SK-N-SH (cell line): ENCODE measurements around the gene MACROD2. TPM values are rescaled to one million over a fixed set of nuclear protein-coding genes. Genes with fewer than 3 reads are reported as not detected.

ENCODE experiments used
- CTCF ChIA-PET: fragments of 300-600, 350-600 bp; formaldehyde crosslinking; extraction: SDS; loops from one replicate; lab custom pipeline; 2021; lab: Yijun Ruan, JAX
- POLR2A ChIA-PET: fragments of 350-600 bp; sonication (Branson Sonifier 250); formaldehyde crosslinking; extraction: SDS; loops from one replicate; lab custom pipeline; 2020; ENCODE audit warnings: antibody characterized with exemption, inconsistent platforms; lab: Yijun Ruan, JAX
- DNase-seq: peaks from one replicate; pipeline ENCODE4 v3.0.0; 2012
- H2AFZ ChIP-seq: fragments of 200-600 bp; sonication (generic); 2 replicates; pipeline ENCODE4 v1.8.1; 2016; ENCODE audit warnings: antibody characterized with exemption, mild to moderate bottlenecking, low read depth
- H3F3A ChIP-seq: fragments of 200-600 bp; sonication (generic); replicated peaks from 2 replicates; pipeline ENCODE3; 2016; ENCODE audit warnings: antibody characterized with exemption, mild to moderate bottlenecking; ENCODE audit not compliant: insufficient read depth
- H3K27ac ChIP-seq, 2 experiments: fragments of 200-500 bp in 1 of 2; fragments of 200-600 bp in 1 of 2; sonication (Bioruptor generic) in 1 of 2; sonication (generic), shearing (Covaris generic) in 1 of 2; 2 replicates each; pipeline versions ENCODE4 v1.5.1 to v1.6.1; 2014 to 2016; ENCODE audit warnings: low read depth in 2 of 2, inconsistent platforms in 1 of 2, low read length in 1 of 2, mild to moderate bottlenecking in 1 of 2, mixed read lengths in 1 of 2
- H3K27me3 ChIP-seq: fragments of 200-600 bp; sonication (generic), shearing (Covaris generic); 2 replicates; pipeline ENCODE4 v1.6.1; 2016; ENCODE audit warnings: mixed run types; ENCODE audit not compliant: insufficient read depth
- H3K36me3 ChIP-seq, 2 experiments: fragments of 200-500 bp in 1 of 2; fragments of 200-600 bp in 1 of 2; sonication (Bioruptor generic) in 1 of 2; sonication (generic) in 1 of 2; replicated peaks in 1 of 2; 2 replicates each; pipeline versions ENCODE3 to v1.5.1; 2014 to 2016; ENCODE audit warnings: low read length in 1 of 2, mild to moderate bottlenecking in 1 of 2; ENCODE audit not compliant: insufficient read depth in 2 of 2, control insufficient read depth in 1 of 2
- H3K4me1 ChIP-seq, 2 experiments: fragments of 200-500 bp in 1 of 2; fragments of 200-600 bp in 1 of 2; sonication (Bioruptor generic) in 1 of 2; sonication (generic), shearing (Covaris generic) in 1 of 2; 2 replicates each; pipeline versions ENCODE4 v1.5.1 to v1.6.1; 2014 to 2016; ENCODE audit warnings: low read depth in 1 of 2, low read length in 1 of 2, mixed run types in 1 of 2; ENCODE audit not compliant: insufficient read depth in 2 of 2, control insufficient read depth in 1 of 2
- H3K4me2 ChIP-seq: fragments of 200-600 bp; sonication (generic), shearing (Covaris generic); 2 replicates; pipeline ENCODE4 v1.6.1; 2017; ENCODE audit warnings: mixed run types
- H3K4me3 ChIP-seq, 2 experiments: fragments of 200-500 bp in 1 of 2; fragments of 200-600 bp in 1 of 2; sonication (Bioruptor generic) in 1 of 2; sonication (generic), shearing (Covaris generic) in 1 of 2; 2 replicates each; pipeline versions ENCODE4 v1.5.1 to v1.8.1; 2014 to 2016; ENCODE audit warnings: low read depth in 2 of 2, inconsistent platforms in 1 of 2, low read length in 1 of 2, mild to moderate bottlenecking in 1 of 2, mixed read lengths in 1 of 2, moderate library complexity in 1 of 2
- H3K79me2 ChIP-seq: fragments of 200-600 bp; sonication (generic); 2 replicates; pipeline ENCODE4 v1.8.1; 2017; ENCODE audit warnings: mild to moderate bottlenecking; ENCODE audit not compliant: insufficient read depth
- H3K9ac ChIP-seq: fragments of 200-600 bp; sonication (generic); 2 replicates; pipeline ENCODE4 v1.6.1; 2017; ENCODE audit warnings: mixed run types
- H3K9me2 ChIP-seq: fragments of 200-600 bp; sonication (generic); 2 replicates; pipeline ENCODE4 v1.6.1; 2017; ENCODE audit warnings: mixed run types
- H3K9me3 ChIP-seq: fragments of 200-600 bp; sonication (generic); 2 replicates; pipeline ENCODE4 v1.6.1; 2017; ENCODE audit warnings: mixed run types, mild to moderate bottlenecking, moderate library complexity
- H4K20me1 ChIP-seq: fragments of 200-600 bp; sonication (generic); 2 replicates; pipeline ENCODE4 v1.6.1; 2017; ENCODE audit warnings: mild to moderate bottlenecking, mixed run types; ENCODE audit not compliant: insufficient read depth
- ELF1 ChIP-seq: IDR thresholded peaks from 2 replicates; pipeline ENCODE4 v1.4.0; 2012
- EZH2phosphoT487 ChIP-seq: fragments of 200-600 bp; sonication (generic); IDR thresholded peaks from 2 replicates; pipeline ENCODE4 v1.6.1; 2017; ENCODE audit warnings: low read depth, mixed run types, mild to moderate bottlenecking, antibody characterized with exemption, moderate library complexity, borderline replicate concordance
- FOSL2 ChIP-seq: IDR thresholded peaks from 2 replicates; pipeline ENCODE4 v1.4.0; 2012; ENCODE audit warnings: low read depth, mild to moderate bottlenecking, moderate library complexity, borderline replicate concordance
- FOXJ3 ChIP-seq: sonication (generic); formaldehyde crosslinking; IDR thresholded peaks from 2 replicates; pipeline ENCODE4 v1.5.1; 2020; ENCODE audit warnings: mild to moderate bottlenecking, missing genetic modification reagents
- GABPA ChIP-seq: IDR thresholded peaks from 2 replicates; pipeline ENCODE4 v1.4.0; 2012; ENCODE audit warnings: low read depth, mild to moderate bottlenecking
- GATA2 ChIP-seq: sonication (generic); formaldehyde crosslinking; IDR thresholded peaks from 2 replicates; pipeline ENCODE4 v1.5.0; 2020; ENCODE audit warnings: mild to moderate bottlenecking, missing genetic modification reagents
- MAX ChIP-seq: IDR thresholded peaks from 2 replicates; pipeline ENCODE4 v1.4.0; 2012; ENCODE audit warnings: low read depth
- PBX3 ChIP-seq: IDR thresholded peaks from 2 replicates; pipeline ENCODE4; 2012
- RAD21 ChIP-seq: IDR thresholded peaks from 2 replicates; pipeline ENCODE4 v1.6.1; 2012; ENCODE audit warnings: mild to moderate bottlenecking, low read length
- RCOR1 ChIP-seq: fragments of 150-350 bp; IDR thresholded peaks from 2 replicates; pipeline ENCODE4 v1.6.1; 2017; ENCODE audit warnings: antibody characterized with exemption, low read length
- REST ChIP-seq: IDR thresholded peaks from 2 replicates; pipeline ENCODE4 v1.6.1; 2012; ENCODE audit warnings: mild to moderate bottlenecking, low read depth, low read length, moderate library complexity
- RFX5 ChIP-seq: IDR thresholded peaks from 2 replicates; pipeline ENCODE4 v1.6.1; 2012; ENCODE audit warnings: mild to moderate bottlenecking, improper control_type of control experiment, low read length
- SMC3 ChIP-seq: IDR thresholded peaks from 2 replicates; pipeline ENCODE4 v1.6.1; 2012; ENCODE audit warnings: low read depth, low read length, improper control_type of control experiment
- TEAD4 ChIP-seq: IDR thresholded peaks from 2 replicates; pipeline ENCODE4 v1.4.0; 2012; ENCODE audit warnings: mild to moderate bottlenecking, borderline replicate concordance; ENCODE audit not compliant: insufficient read depth
- YY1 ChIP-seq: IDR thresholded peaks from 2 replicates; pipeline ENCODE4 v1.4.0; 2012; ENCODE audit warnings: low read depth, mild to moderate bottlenecking
- WGBS: methylation state at CpG from one replicate; pipeline ENCODE4 v1.1.6; 2017; ENCODE audit warnings: low lambda C conversion rate; 5-methylcytosine and 5-hydroxymethylcytosine counted together
- polyA plus RNA-seq, 3 experiments: library from polyadenylated mRNA; depleted of rRNA; stranded (reverse); fragments of >200 nt; gene quantifications; 2 replicates each; pipeline ENCODE4 v1.2.3, GENCODE V29; 2012
- TF ChIP-seq, protein P1 (sequence below): IDR thresholded peaks from 2 replicates; pipeline ENCODE4 v1.4.0; 2012; ENCODE audit warnings: low read depth, borderline replicate concordance
- TF ChIP-seq, protein P2 (sequence below): fragments of 150-350 bp; IDR thresholded peaks from 2 replicates; pipeline ENCODE4 v1.6.1; 2016; ENCODE audit warnings: mild to moderate bottlenecking, low read depth, low read length
- TF ChIP-seq, protein P3 (sequence below): fragments of 200-600 bp; sonication (generic); IDR thresholded peaks from 2 replicates; pipeline ENCODE4 v1.6.1; 2017; ENCODE audit warnings: antibody characterized with exemption, mild to moderate bottlenecking, moderate library complexity

The MACROD2 gene
- polyA plus RNA-seq, 1 of the 3 experiments (the other 2 are of a cell fraction): 0.33 TPM

DNA sequence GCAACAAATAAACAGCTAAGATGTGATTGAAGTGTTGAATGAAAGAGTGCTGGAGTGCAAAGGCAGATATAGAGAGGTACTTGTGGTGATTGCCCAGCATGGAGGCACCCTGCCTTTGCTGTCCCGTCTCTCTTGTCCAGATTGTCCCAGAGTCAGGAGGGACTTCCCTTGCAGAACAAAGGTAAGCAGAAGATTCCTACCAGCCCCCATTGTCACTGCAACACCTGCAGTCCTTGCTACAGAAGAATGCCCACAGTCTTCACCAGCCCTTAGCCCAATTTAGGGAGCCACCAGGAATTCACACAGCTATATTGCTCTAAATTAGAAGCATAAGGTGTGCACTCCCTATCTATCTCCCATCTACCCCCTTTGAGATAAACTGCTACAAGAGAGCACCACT, 2086.1 kb downstream of the MACROD2 start:
- Histone ChIP-seq H3K4me3 (no peak overlapping the region), H3K79me2 (no peaks in the 10 kb centered on the region), H3K4me2 (no peak overlapping the region), H2AFZ (no peak overlapping the region), H3K27ac (no peak overlapping the region), H3K9me2 (no peaks in the 10 kb centered on the region)
- 20% methylated on average over 1 of the region's 1 CpG for WGBS
- CTCF ChIA-PET: no interaction called here
- TF ChIP-seq FOSL2 (no peak), FOXJ3 (no peak), GABPA (no peak), SMC3 (no peak), MAX (no peak), ELF1 (no peak), RFX5 (no peak), RCOR1 (no peak), YY1 (no peak), REST (no peak), EZH2phosphoT487 (no peak), RAD21 (no peak), PBX3 (no peak), GATA2 (no peak), TEAD4 (no peak)
- TF ChIP-seq, protein P1, sequence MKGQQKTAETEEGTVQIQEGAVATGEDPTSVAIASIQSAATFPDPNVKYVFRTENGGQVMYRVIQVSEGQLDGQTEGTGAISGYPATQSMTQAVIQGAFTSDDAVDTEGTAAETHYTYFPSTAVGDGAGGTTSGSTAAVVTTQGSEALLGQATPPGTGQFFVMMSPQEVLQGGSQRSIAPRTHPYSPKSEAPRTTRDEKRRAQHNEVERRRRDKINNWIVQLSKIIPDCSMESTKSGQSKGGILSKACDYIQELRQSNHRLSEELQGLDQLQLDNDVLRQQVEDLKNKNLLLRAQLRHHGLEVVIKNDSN: no peak
- TF ChIP-seq, protein P2, sequence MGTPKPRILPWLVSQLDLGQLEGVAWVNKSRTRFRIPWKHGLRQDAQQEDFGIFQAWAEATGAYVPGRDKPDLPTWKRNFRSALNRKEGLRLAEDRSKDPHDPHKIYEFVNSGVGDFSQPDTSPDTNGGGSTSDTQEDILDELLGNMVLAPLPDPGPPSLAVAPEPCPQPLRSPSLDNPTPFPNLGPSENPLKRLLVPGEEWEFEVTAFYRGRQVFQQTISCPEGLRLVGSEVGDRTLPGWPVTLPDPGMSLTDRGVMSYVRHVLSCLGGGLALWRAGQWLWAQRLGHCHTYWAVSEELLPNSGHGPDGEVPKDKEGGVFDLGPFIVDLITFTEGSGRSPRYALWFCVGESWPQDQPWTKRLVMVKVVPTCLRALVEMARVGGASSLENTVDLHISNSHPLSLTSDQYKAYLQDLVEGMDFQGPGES: no peak
- TF ChIP-seq, protein P3, sequence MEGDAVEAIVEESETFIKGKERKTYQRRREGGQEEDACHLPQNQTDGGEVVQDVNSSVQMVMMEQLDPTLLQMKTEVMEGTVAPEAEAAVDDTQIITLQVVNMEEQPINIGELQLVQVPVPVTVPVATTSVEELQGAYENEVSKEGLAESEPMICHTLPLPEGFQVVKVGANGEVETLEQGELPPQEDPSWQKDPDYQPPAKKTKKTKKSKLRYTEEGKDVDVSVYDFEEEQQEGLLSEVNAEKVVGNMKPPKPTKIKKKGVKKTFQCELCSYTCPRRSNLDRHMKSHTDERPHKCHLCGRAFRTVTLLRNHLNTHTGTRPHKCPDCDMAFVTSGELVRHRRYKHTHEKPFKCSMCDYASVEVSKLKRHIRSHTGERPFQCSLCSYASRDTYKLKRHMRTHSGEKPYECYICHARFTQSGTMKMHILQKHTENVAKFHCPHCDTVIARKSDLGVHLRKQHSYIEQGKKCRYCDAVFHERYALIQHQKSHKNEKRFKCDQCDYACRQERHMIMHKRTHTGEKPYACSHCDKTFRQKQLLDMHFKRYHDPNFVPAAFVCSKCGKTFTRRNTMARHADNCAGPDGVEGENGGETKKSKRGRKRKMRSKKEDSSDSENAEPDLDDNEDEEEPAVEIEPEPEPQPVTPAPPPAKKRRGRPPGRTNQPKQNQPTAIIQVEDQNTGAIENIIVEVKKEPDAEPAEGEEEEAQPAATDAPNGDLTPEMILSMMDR: no peak
- TF ChIP-seq, all 33 proteins: peak for 0
- no peak for DNase-seq
- H3K9ac ChIP-seq: no peak overlapping the region
- no peaks in the 10 kb centered on the region for H3K4me1 ChIP-seq
- no peaks in the 10 kb centered on the region for H3K27me3 ChIP-seq
- H3F3A ChIP-seq: no peaks in the 10 kb centered on the region
- no peaks in the 10 kb centered on the region for H3K36me3 ChIP-seq
- POLR2A ChIA-PET: no interaction called here
- H4K20me1 ChIP-seq: no peaks in the 10 kb centered on the region
- no peaks in the 10 kb centered on the region for H3K9me3 ChIP-seq
